ENCODE measurements around the gene SCAF1. TPM values are rescaled to one million over a fixed set of nuclear protein-coding genes. Genes with fewer than 3 reads are reported as not detected.

SCAF1 gene
- total RNA-seq, 1 experiment from 2014 or later, result 83.4 TPM

GRCh38 chr19:49669516-49669915 is 27.5 kb downstream of the SCAF1 start:
- Mint-ChIP-seq H3K9me3 (ENCODE audit: unreplicated experiment) (no peaks in the 10 kb centered on the region), H3K4me1 (ENCODE audit: low read depth, unreplicated experiment) (peaks cover 24% of the 10 kb centered on the region), H3K27me3 (ENCODE audit: insufficient read depth, unreplicated experiment) (no peaks in the 10 kb centered on the region), H3K36me3 (ENCODE audit: insufficient read depth, unreplicated experiment) (peaks cover 62% of the 10 kb centered on the region), H3K27ac (ENCODE audit: unreplicated experiment) (no peak overlapping the region), H3K4me3 (ENCODE audit: unreplicated experiment) (no peak overlapping the region)
- Histone ChIP-seq H3K27me3 (replicated peaks; ENCODE audit: control insufficient read depth, insufficient read depth, low read length) (no peaks in the 10 kb centered on the region), H3K9me3 (no peaks in the 10 kb centered on the region), H3K36me3 (ENCODE audit: control insufficient read depth, insufficient read depth, low read length) (no peaks in the 10 kb centered on the region; the same call in 1 of the 2 replicates), H3K4me3 (ENCODE audit: low read depth, low read length) (no peak overlapping the region), H3K4me1 (peaks cover 16% of the 10 kb centered on the region)
- DNase-seq, result no peak
- TF ChIP-seq CTCF (IDR thresholded peaks at IDR 0.05; ENCODE audit: insufficient read depth in 1 of 2, low read depth in 1 of 2, low read length in 1 of 2, severe bottlenecking in 1 of 2, unreplicated experiment in 1 of 2), result no peak
- intact Hi-C loops (cut with micrococcal nuclease; ENCODE audit: unreplicated experiment), result no loop called here
- POLR2A ChIA-PET, result no interaction called here
- CTCF ChIA-PET, result no interaction called here
- BruUV-seq (replicated peaks), result no TSS peak

- no peaks in the 10 kb centered on the region for H3K27me3 Mint-ChIP-seq (ENCODE audit: insufficient read depth, unreplicated experiment)
- H3K36me3 ChIP-seq (ENCODE audit: control insufficient read depth, insufficient read depth, low read length), result no peaks in the 10 kb centered on the region; the same call in 1 of the 2 replicates
Measured at GRCh38 chr19:49672131-49672919, 30.3 kb downstream of the SCAF1 start.

More at GRCh38 chr19:49672131-49672919, 30.3 kb downstream of the SCAF1 start:
- H3K4me3 ChIP-seq (ENCODE audit: low read depth, low read length), result no peak overlapping the region
- peaks cover 15% of the 10 kb centered on the region for H3K4me1 ChIP-seq
- Mint-ChIP-seq H3K9me3 (ENCODE audit: unreplicated experiment) (no peaks in the 10 kb centered on the region), H3K4me3 (ENCODE audit: unreplicated experiment) (peak overlapping the region; percentile 17), H3K27ac (ENCODE audit: unreplicated experiment) (peak overlapping the region; percentile 76), H3K4me1 (ENCODE audit: low read depth, unreplicated experiment) (peaks cover 12% of the 10 kb centered on the region), H3K36me3 (ENCODE audit: insufficient read depth, unreplicated experiment) (peaks cover 59% of the 10 kb centered on the region)
- POLR2A ChIA-PET, result interaction anchor here (0.5 to 2.1 kb wide), 2 partner anchors 32 kb away, joined by 4 to 5 read pairs; partner anchors contain the start of gene RRAS
- BruUV-seq (replicated peaks), result no TSS peak
- peak; percentile 88 to 96 for TF ChIP-seq CTCF (IDR thresholded peaks at IDR 0.05; ENCODE audit: insufficient read depth in 1 of 2, low read depth in 1 of 2, low read length in 1 of 2, severe bottlenecking in 1 of 2, unreplicated experiment in 1 of 2)
- DNase-seq, result peak; percentile 90
- CTCF ChIA-PET, result interaction anchor here (1.4 kb wide), 1 partner anchor 32 kb away, joined by 9 read pairs; the partner anchor contains the start of gene RRAS
- no peaks in the 10 kb centered on the region for H3K27me3 ChIP-seq (replicated peaks; ENCODE audit: control insufficient read depth, insufficient read depth, low read length)
- H3K9me3 ChIP-seq, result no peaks in the 10 kb centered on the region
- intact Hi-C loops (cut with micrococcal nuclease; ENCODE audit: unreplicated experiment), result no loop called here

Data from Caco-2 (cell line).